Measurements from ENCODE around the gene TBC1D13. TPM values are rescaled to one million over a fixed set of nuclear protein-coding genes. Genes with fewer than 3 reads are reported as not detected.

TBC1D13 gene
- total RNA-seq, 6 experiments from 2014 or later: 28.0 to 34.7 (median 30.3) TPM

DNA sequence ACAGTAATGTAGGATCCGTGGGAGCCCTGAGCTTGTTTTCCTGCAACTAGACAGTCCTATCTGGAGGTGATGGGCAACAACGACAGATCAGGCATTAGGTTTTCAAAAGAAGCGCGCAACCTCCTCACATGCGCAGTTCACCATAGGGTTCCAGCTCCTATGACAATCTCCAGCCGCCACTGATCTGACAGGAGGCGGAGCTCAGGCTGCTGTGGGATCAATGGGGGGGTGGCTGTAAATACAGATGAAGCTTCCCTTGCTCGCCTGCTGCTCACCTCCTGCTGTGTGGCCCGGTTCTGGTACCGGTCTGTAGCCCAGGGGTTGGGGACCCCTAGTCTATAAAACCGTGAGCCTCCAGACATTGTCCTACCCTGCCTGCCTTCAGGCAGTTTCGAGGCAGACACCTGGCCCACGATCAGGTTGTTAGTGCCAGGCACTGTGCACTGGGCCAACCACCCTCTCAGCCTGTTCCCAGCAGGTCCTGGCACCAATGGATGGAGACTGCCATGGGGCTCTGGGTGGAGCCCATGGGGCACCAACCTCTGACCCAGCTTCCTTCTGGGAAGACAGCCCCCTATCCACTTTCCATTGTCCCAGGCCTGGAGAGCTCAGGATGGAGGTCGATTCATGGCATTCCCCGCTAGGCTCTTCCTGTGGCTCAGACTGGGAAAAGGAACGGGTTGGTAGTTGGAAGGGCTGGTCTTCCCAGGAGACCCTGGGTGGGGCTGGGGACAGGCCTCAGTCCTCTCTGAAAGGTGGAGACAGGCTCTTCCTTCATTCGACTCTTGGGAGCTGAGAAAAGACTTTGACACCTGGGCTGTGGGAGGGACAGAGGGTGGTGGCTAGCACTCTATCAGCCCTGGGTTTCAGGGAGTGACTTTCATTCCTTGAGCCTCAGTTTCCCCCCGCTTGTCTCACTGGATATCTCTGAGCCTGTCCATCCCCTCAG, 32.9 kb downstream of the TBC1D13 start:
- H3K27ac Mint-ChIP-seq: no peak overlapping the region

DNA sequence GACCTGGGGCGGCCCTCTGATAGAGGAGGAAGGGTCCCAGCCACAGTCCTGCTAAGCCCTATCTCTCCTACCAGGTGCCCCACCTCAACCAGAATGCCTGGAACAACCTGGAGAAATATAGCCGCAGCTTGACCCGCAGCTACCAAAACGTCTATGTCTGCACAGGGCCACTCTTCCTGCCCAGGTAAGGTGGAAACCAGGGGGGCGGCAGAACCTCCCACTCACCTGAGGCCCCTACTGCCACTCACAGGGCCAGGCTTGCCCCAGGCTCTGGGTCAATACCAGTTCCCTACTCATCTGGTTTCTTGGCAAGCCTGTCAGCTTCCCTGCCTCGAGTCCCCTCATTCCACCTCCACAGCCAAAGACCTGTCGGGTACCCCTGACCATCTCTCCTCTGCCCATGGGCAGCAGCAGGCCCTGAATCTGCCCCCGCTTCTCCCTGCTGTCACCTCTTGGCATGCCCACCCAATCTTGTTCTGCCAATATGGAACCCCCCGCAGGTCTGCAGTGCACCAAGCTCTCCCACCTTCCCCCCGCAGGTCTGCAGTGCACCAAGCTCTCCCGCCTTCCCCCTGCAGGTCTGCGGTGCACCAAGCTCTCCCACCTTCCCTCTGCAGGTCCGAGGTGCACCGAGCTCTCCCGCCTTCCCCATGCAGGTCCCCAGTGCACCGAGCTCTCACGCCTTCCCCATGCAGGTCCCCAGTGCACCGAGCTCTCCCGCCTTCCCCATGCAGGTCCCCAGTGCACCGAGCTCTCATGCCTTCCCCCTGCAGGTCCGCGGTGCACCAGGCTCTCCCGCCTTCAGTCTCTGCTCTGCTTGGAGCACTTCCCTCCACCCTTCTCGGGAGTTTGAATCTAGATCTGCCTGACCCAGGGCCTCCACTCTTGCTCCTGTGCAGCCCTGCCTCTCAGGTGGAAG, 33.9 kb downstream of the TBC1D13 start:
- Mint-ChIP-seq H3K9me3 (no peaks in the 10 kb centered on the region), H3K4me1 (ENCODE audit: low read depth) (peaks cover 9% of the 10 kb centered on the region), H3K27ac (no peak overlapping the region), H3K4me3 (no peak overlapping the region), H3K27me3 (ENCODE audit: insufficient read depth) (peaks cover 2% of the 10 kb centered on the region), H3K36me3 (ENCODE audit: low read depth) (peaks cover 5% of the 10 kb centered on the region; the same call in 1 of the 2 replicates)
- no peak for DNase-seq
- TF ChIP-seq, protein P1, sequence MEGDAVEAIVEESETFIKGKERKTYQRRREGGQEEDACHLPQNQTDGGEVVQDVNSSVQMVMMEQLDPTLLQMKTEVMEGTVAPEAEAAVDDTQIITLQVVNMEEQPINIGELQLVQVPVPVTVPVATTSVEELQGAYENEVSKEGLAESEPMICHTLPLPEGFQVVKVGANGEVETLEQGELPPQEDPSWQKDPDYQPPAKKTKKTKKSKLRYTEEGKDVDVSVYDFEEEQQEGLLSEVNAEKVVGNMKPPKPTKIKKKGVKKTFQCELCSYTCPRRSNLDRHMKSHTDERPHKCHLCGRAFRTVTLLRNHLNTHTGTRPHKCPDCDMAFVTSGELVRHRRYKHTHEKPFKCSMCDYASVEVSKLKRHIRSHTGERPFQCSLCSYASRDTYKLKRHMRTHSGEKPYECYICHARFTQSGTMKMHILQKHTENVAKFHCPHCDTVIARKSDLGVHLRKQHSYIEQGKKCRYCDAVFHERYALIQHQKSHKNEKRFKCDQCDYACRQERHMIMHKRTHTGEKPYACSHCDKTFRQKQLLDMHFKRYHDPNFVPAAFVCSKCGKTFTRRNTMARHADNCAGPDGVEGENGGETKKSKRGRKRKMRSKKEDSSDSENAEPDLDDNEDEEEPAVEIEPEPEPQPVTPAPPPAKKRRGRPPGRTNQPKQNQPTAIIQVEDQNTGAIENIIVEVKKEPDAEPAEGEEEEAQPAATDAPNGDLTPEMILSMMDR (IDR thresholded peaks at IDR 0.05): no peak

More for the DNA sequence above, 32.9 kb downstream of the TBC1D13 start:
- Mint-ChIP-seq H3K9me3 (no peaks in the 10 kb centered on the region), H3K4me1 (ENCODE audit: low read depth) (peaks cover 9% of the 10 kb centered on the region), H3K27me3 (ENCODE audit: insufficient read depth) (peaks cover 2% of the 10 kb centered on the region), H3K4me3 (peak overlapping the region; percentile 86), H3K36me3 (ENCODE audit: low read depth) (peaks cover 5% of the 10 kb centered on the region; the same call in 1 of the 2 replicates)
- TF ChIP-seq, protein P1 (IDR thresholded peaks at IDR 0.05): no peak
- DNase-seq: no peak

DNA sequence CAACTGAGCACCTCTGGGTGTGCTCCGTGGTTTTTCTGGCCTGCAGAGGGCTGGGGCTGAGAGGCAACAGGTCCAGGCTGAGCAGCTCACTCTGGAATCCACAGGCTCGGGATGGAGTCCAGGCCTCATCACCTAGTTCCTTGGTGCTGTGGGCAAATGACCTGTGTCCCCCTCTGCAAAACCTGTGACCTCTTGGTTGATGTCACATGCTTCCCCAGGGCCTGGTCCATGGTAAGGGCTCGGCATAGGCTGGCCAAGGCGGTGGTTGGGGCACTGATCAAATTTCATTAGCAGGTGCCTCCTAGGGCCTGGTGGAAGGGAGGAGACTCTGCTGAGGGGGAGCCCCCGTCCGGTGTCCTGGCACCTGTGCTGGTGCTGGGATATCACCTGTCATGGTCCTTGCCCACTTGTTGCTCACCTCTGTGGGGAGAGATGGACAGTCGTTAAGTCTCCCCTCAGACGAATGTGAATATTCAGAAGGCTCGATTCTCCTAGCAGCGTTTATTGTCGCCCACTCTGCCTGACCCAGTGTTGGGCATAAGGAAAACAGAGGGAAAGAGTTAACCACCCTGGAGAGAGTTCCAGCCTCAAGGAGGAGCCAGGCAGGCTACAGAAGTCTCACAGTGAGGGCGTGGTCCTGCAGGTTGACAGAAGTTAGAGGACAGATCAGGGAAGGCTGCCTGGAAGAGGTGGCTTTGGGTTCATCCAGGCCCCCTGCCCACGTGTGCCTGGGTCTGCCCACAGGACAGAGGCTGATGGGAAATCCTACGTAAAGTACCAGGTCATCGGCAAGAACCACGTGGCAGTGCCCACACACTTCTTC, 34.7 kb downstream of the TBC1D13 start:
- Mint-ChIP-seq H3K27me3 (ENCODE audit: insufficient read depth) (peaks cover 2% of the 10 kb centered on the region), H3K27ac (no peak overlapping the region), H3K4me3 (no peak overlapping the region), H3K36me3 (ENCODE audit: low read depth) (peaks cover 5% of the 10 kb centered on the region; the same call in 1 of the 2 replicates), H3K9me3 (no peaks in the 10 kb centered on the region), H3K4me1 (ENCODE audit: low read depth) (peaks cover 9% of the 10 kb centered on the region)
- no peak for DNase-seq
- TF ChIP-seq, protein P1 (IDR thresholded peaks at IDR 0.05): no peak

DNA sequence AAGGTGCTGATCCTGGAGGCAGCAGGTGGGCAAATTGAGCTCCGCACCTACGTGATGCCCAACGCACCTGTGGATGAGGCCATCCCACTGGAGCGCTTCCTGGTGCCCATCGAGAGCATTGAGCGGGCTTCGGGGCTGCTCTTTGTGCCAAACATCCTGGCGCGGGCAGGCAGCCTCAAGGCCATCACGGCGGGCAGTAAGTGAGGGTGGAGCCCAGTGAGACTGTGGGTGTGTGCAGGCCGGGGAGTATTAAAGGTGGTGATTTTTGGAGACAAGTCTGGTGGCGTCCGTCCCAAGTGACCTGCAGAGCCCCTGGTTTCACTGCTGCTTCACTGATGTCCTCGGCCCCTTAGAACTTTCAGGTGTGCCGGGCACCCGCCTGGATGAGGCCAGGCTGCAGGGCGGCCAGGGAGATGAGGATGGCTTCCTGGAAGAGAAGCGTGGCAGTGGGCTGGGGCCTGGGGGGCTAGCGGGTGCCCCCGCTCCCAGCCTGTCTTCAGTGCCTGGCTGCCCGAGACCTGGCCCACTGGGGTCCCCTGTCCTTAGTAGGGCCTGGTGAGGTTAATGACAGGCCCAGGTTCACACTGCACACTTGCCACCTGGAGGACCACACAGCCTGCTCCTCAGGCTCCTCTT, 35.5 kb downstream of the TBC1D13 start:
- Mint-ChIP-seq H3K4me3 (no peak overlapping the region), H3K36me3 (ENCODE audit: low read depth) (peaks cover 5% of the 10 kb centered on the region; the same call in 1 of the 2 replicates), H3K9me3 (no peaks in the 10 kb centered on the region), H3K4me1 (ENCODE audit: low read depth) (peaks cover 9% of the 10 kb centered on the region), H3K27me3 (ENCODE audit: insufficient read depth) (peaks cover 2% of the 10 kb centered on the region), H3K27ac (no peak overlapping the region)
- DNase-seq: no peak
- TF ChIP-seq, protein P1 (IDR thresholded peaks at IDR 0.05): no peak
